Left kidney (tissue), 2 donors: ENCODE measurements around the gene AFF2. TPM values are rescaled to one million over a fixed set of nuclear protein-coding genes. Genes with fewer than 3 reads are reported as not detected.
"Not testable (repeated sequence)": the region's sequence is repeated elsewhere in the genome, so short reads cannot be mapped to it uniquely, and the experiment has no call there.

Experiments
- DNase-seq: peaks from one replicate; pipeline ENCODE4 v3.0.0-alpha.2; 2013
- polyA plus RNA-seq: library from polyadenylated mRNA; unstranded; fragments of 120-200 nt; gene quantifications from one replicate; pipeline ENCODE4 v1.2.1, GENCODE V29; 2013; ENCODE audit not compliant: insufficient read length

The AFF2 gene
- polyA plus RNA-seq, 1 donor: 6.5 TPM

GRCh38 chrX:148643460-148643859 lies 143.0 kb downstream of the AFF2 start:
- DNase-seq: no peak

GRCh38 chrX:148647651-148648050 lies 147.2 kb downstream of the AFF2 start:
- DNase-seq: no peak

- DNase-seq: no peak
Observed at GRCh38 chrX:148649145-148649795, 148.9 kb downstream of the AFF2 start.

- no peak for DNase-seq
Observed at GRCh38 chrX:148658115-148658730, 157.8 kb downstream of the AFF2 start.

- no peak for DNase-seq
Observed at GRCh38 chrX:148659481-148659880, 159.1 kb downstream of the AFF2 start.

GRCh38 chrX:148661035-148661434 lies 160.6 kb downstream of the AFF2 start:
- no peak for DNase-seq

GRCh38 chrX:148662014-148662413 lies 161.6 kb downstream of the AFF2 start:
- DNase-seq: no peak

- no peak for DNase-seq
Observed at GRCh38 chrX:148664171-148664570, 163.8 kb downstream of the AFF2 start.

- no peak for DNase-seq
Observed at GRCh38 chrX:148664995-148665394, 164.6 kb downstream of the AFF2 start.

GRCh38 chrX:148669175-148669574 lies 168.8 kb downstream of the AFF2 start:
- not testable (repeated sequence) for DNase-seq

- DNase-seq: no peak
Observed at GRCh38 chrX:148670277-148670676, 169.9 kb downstream of the AFF2 start.

GRCh38 chrX:148672517-148672916 lies 172.1 kb downstream of the AFF2 start:
- DNase-seq: no peak

- DNase-seq: no peak
Observed at GRCh38 chrX:148681605-148682004, 181.2 kb downstream of the AFF2 start.

- no peak for DNase-seq
Observed at GRCh38 chrX:148682206-148682605, 181.8 kb downstream of the AFF2 start.

GRCh38 chrX:148691456-148691855 lies 191.0 kb downstream of the AFF2 start:
- DNase-seq: no peak

GRCh38 chrX:148695255-148695654 lies 194.8 kb downstream of the AFF2 start:
- no peak for DNase-seq

GRCh38 chrX:148698221-148698620 lies 197.8 kb downstream of the AFF2 start:
- DNase-seq: no peak

- DNase-seq: no peak
Observed at GRCh38 chrX:148700021-148700420, 199.6 kb downstream of the AFF2 start.

- no peak for DNase-seq
Observed at GRCh38 chrX:148713981-148714380, 213.6 kb downstream of the AFF2 start.

GRCh38 chrX:148715361-148715760 lies 214.9 kb downstream of the AFF2 start:
- DNase-seq: no peak

- DNase-seq: no peak
Observed at GRCh38 chrX:148722966-148723365, 222.5 kb downstream of the AFF2 start.

GRCh38 chrX:148723551-148723950 lies 223.1 kb downstream of the AFF2 start:
- DNase-seq: no peak

GRCh38 chrX:148728901-148729300 lies 228.5 kb downstream of the AFF2 start:
- DNase-seq: no peak

- no peak for DNase-seq
Observed at GRCh38 chrX:148732743-148733142, 232.3 kb downstream of the AFF2 start.
